ENCODE results near the gene TUBE1. TPM values are rescaled to one million over a fixed set of nuclear protein-coding genes. Genes with fewer than 3 reads are reported as not detected.
"Not testable (repeated sequence)": the region's sequence is repeated elsewhere in the genome, so short reads cannot be mapped to it uniquely, and the experiment has no call there.

Gene TUBE1
- polyA plus RNA-seq, 4 donors = 28.0 to 57.3 (median 28.5) TPM

DNA sequence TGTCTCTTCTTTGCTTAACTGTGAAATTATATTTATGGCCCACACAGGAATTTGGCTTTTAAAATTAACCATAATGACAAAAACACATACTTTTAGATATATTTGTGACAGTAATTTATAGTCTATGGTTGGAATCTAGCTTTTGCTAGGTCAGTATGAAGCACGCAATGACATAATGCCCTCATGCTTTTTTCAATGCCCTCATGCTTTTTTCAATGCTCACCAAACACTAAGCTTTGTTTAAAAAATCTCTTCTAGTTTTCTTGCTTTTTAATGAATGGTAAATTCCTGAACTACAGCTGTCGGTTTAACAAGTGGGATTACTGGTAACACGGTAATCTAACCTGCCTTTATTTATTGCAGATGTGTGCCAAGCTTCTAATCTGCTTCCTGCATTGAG is 20.7 kb downstream of the TUBE1 start:
- no peak for DNase-seq (ENCODE audit: low read depth in 4 of 4, low spot score in 3 of 4)

GRCh38 chr6:112065426-112065986 is 21.8 kb downstream of the TUBE1 start:
- DNase-seq (ENCODE audit: low read depth in 4 of 4, low spot score in 3 of 4) = no peak

DNA sequence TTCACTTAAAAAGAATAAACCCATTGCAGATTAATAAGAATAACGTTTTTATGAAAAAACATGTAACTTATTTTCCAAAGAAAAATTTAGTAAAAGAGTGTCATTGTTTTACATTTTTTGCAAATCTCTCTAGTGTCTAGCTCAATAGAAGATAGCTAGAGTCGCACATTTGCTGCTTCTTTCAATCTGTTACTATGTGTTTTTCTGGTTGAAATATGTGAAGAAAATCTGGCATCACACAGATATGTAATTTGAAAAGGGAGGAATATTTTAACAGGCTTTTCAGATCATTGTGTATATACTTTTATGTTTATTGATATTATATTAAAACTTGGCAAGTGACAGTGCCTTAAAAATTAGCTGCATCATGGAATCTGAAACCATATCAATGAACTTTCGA is 24.3 kb downstream of the TUBE1 start:
- no peak for DNase-seq (ENCODE audit: low read depth in 4 of 4, low spot score in 3 of 4)

- no peak for DNase-seq (ENCODE audit: low read depth in 4 of 4, low spot score in 3 of 4)
These were observed 25.7 kb downstream of the TUBE1 start for GRCh38 chr6:112061605-112062004.

- DNase-seq (ENCODE audit: low read depth in 4 of 4, low spot score in 3 of 4) = no peak
These were observed 28.8 kb downstream of the TUBE1 start for GRCh38 chr6:112058243-112059032.

- no peak for DNase-seq (ENCODE audit: low read depth in 4 of 4, low spot score in 3 of 4)
These were observed 32.6 kb downstream of the TUBE1 start for GRCh38 chr6:112054555-112055190.

GRCh38 chr6:112054001-112054400 is 33.3 kb downstream of the TUBE1 start, which contains the start of gene CCN6:
TSS of gene CCN6 (plus strand) at chr6:112054104. CDS start at chr6:112054358, 254 bp downstream.
- DNase-seq (ENCODE audit: low read depth in 4 of 4, low spot score in 3 of 4) = no peak

GRCh38 chr6:112051251-112051740 is 36.0 kb downstream of the TUBE1 start:
- not testable (repeated sequence) for DNase-seq (ENCODE audit: low read depth in 4 of 4, low spot score in 3 of 4)

- DNase-seq (ENCODE audit: low read depth in 4 of 4, low spot score in 3 of 4) = no peak
These were observed 36.9 kb downstream of the TUBE1 start for GRCh38 chr6:112050429-112050828.

DNA sequence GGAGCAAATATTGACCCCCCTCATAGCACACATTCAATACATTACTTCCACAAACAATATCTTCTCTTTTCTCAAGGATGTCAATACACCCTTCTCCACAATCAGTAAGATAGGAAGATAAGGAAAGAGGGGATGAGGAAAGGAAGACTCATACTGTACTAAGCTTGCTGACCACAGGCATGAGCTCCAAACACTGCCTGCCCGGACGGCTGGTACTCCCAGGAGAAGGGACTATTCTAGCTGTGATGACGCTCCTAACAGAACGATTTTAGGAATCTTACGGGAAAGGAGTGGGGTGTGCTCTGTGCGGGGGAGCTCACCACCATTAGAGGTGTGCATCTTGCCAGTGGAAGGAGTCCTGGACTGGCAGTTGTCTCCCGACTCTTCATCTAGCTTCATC is 37.3 kb downstream of the TUBE1 start:
- DNase-seq (ENCODE audit: low read depth in 4 of 4, low spot score in 3 of 4) = no peak

- no peak for DNase-seq (ENCODE audit: low read depth in 4 of 4, low spot score in 3 of 4)
These were observed 38.1 kb downstream of the TUBE1 start for GRCh38 chr6:112049026-112049799.

DNA sequence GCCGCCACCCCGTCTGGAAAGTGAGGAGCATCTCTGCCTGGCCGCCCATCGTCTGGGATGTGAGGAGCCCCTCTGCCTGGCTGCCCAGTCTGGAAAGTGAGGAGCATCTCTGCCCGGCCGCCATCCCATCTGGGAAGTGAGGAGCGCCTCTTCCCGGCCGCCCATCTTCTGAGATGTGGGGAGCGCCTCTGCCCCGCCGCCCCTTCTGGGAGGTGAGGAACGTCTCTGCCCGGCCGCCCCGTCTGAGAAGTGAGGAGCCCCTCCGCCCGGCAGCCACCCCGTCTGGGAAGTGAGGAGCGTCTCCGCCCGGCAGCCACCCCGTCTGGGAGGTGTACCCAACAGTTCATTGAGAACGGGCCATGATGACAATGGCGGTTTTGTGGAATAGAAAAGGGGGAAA is 39.8 kb downstream of the TUBE1 start:
- DNase-seq (ENCODE audit: low read depth in 4 of 4, low spot score in 3 of 4) = not testable (repeated sequence)

DNA sequence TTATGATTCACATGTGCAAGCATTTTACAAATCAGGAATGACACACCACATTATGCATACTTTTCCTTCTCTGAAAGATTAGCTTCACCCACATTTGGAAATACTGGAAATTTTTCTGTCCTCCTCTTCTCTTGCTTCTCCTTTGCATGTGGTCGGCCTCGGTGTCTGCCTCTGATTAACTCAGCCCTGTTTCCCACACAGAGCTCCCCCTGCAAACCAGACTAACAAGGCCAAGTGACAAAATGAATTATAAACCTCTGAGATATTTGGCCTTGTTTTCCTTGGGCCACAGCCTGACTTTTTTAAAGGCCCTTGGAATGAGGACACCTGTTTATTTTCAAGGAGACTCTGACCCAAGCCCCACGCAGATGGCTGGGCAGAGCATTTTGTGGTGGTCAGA is 42.4 kb downstream of the TUBE1 start:
- no peak for DNase-seq (ENCODE audit: low read depth in 4 of 4, low spot score in 3 of 4)

DNA sequence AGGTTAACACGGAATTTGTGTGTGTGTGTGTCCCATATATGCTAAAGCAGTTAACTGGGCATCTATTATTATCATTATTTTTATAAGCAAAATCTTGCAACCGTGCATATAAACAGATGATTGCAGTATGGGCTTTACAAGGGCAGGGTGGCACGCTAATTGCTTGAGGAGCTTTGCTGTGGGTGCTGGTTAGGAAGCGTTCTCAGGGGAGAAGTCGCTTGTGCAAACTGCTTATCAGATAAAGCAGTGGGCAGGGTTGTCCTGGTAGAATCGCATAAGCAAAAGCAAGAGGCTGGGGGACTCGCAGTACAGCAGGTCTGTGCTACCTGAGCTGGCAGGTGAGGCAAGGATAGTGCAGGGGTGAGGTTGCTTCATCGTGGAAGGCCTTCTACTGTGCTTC is 43.1 kb downstream of the TUBE1 start:
- DNase-seq (ENCODE audit: low read depth in 4 of 4, low spot score in 3 of 4) = no peak

DNA sequence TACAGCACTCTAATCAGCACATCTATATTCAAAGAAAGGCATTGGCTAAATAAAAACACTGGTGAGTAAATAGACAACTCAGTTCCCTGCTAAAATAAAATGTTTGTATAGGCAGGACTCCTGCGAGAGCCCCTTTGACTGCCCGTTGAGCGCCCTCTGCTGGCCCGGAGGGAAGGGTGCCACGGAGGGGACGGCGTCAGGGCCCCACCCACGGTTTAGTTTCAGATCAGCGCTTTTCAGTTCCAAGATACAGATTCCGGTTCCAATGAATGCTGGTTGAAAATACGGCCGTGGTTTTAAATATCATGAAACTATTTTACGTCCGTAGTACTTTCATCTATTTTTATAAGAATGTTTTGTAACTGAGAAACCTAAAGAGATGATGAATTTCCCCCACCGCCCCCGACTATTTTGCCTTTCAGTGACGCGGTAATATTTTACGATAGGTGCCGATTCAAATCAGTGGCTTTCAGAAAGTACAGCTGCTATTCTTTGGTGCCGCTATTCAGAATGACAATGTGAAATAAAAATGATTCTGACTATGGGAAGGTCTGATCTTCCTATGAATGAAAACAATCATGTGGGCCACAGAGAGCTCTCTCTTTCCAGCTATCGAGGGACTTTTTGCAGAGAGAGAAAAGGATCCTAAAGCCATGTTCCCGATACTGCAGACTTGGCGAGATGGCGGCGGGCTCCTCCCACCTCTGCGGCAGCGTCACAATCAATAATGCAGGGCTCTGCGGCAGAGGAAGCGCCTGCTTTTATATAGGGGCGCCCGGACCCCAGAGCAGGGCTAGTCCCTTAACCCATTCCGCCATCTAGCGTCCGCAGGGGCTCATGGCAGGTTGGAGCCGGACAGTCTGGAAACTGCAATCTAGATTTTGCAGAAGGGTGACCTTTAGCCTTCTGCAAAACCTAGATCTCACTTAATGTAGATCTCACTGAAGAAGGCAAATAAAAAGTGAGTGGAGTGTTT is 44.0 kb downstream of the TUBE1 start:
- peak; percentile 71 to 87 (median 79) for DNase-seq (ENCODE audit: low read depth in 4 of 4, low spot score in 3 of 4)

- no peak for DNase-seq (ENCODE audit: low read depth in 4 of 4, low spot score in 3 of 4)
These were observed 45.7 kb downstream of the TUBE1 start for GRCh38 chr6:112041535-112041934.

- DNase-seq (ENCODE audit: low read depth in 4 of 4, low spot score in 3 of 4) = no peak
These were observed 46.3 kb downstream of the TUBE1 start for GRCh38 chr6:112040956-112041355.

DNA sequence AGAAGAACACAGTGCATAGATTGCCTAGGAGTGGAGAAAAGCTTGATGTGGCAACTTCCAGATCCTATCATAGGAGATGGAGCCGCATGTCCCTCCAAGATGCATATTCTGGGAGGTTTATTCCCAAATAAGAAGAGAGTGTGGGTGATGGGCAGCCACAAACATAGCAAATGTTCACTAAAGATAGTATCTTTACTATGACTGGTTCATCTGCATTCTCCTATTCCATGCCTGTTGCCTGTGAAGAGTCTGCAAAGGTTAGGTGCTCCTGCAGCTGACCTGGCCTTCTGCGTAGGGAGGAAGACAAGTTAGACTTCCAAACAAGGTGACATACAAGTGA is 47.9 kb downstream of the TUBE1 start:
- no peak for DNase-seq (ENCODE audit: low read depth in 4 of 4, low spot score in 3 of 4)

- no peak for DNase-seq (ENCODE audit: low read depth in 4 of 4, low spot score in 3 of 4)
These were observed 48.4 kb downstream of the TUBE1 start for GRCh38 chr6:112038756-112039430.

Measured in left renal pelvis (tissue), 4 donors.